Lung (tissue), 12 donors: Measurements from ENCODE around the gene FBXO38. TPM values are rescaled to one million over a fixed set of nuclear protein-coding genes. Genes with fewer than 3 reads are reported as not detected.
A peak's percentile ranks its signal among the peaks of the same experiment; 100 is the strongest.

Source experiments
- ATAC-seq: fragments of 200-7000 bp; cut with Tn5 transposase; one replicate; pipeline ENCODE4 v1.9.1; 2020; ENCODE audit warnings: moderate number of reproducible peaks; ENCODE audit not compliant: insufficient read depth, low FRiP score
- DNase-seq, 3 donors: peaks; one replicate each; pipeline ENCODE4 v3.0.0-alpha.2; 2013 to 2017
- H3K27ac ChIP-seq, 2 donors: one replicate each; pipeline ENCODE4 v1.5.1; 2013; ENCODE audit warnings: mild to moderate bottlenecking in 2 of 2, moderate library complexity in 2 of 2, control low read depth in 1 of 2, inconsistent platforms in 1 of 2, low read depth in 1 of 2, low read length in 1 of 2
- H3K27me3 ChIP-seq, 3 donors: one replicate each; pipeline ENCODE4 v1.5.1; 2013; ENCODE audit warnings: low read length in 2 of 3; ENCODE audit not compliant: control insufficient read depth in 3 of 3, insufficient read depth in 3 of 3
- H3K36me3 ChIP-seq, 4 donors: one replicate each; pipeline ENCODE4 v1.5.1; 2013; ENCODE audit warnings: low read length in 4 of 4, mild to moderate bottlenecking in 1 of 4, moderate library complexity in 1 of 4; ENCODE audit not compliant: control insufficient read depth in 4 of 4, insufficient read depth in 4 of 4
- H3K4me1 ChIP-seq, 5 donors: one replicate each; pipeline ENCODE4 v1.5.1; 2013; ENCODE audit warnings: low read length in 5 of 5, mild to moderate bottlenecking in 2 of 5, moderate library complexity in 1 of 5; ENCODE audit not compliant: control insufficient read depth in 5 of 5, insufficient read depth in 5 of 5
- H3K4me3 ChIP-seq: one replicate; pipeline ENCODE4 v1.5.1; 2013; ENCODE audit warnings: mild to moderate bottlenecking, control low read depth, moderate library complexity
- H3K9ac ChIP-seq, 2 donors: one replicate each; pipeline ENCODE4 v1.5.1; 2013; ENCODE audit warnings: low read length in 2 of 2, control low read depth in 1 of 2; ENCODE audit not compliant: insufficient read depth in 1 of 2
- H3K9me3 ChIP-seq, 4 donors: one replicate each; pipeline ENCODE4 v1.5.1; 2013; ENCODE audit warnings: low read length in 3 of 4, mild to moderate bottlenecking in 1 of 4, moderate library complexity in 1 of 4; ENCODE audit not compliant: control insufficient read depth in 4 of 4, insufficient read depth in 3 of 4
- CTCF ChIP-seq: IDR thresholded peaks from 2 replicates; pipeline ENCODE4 v1.5.1; 2012; ENCODE audit warnings: mild to moderate bottlenecking; ENCODE audit errors: control extremely low read depth, extremely low read depth
- WGBS, 2 donors: extraction: QIAGEN DNeasy Blood & Tissue Kit; methylation state at CpG; one replicate each; pipeline ENCODE4 v1.1.7; 2013; 5-methylcytosine and 5-hydroxymethylcytosine counted together
- polyA plus RNA-seq, 2 donors: library from polyadenylated mRNA; stranded (reverse); fragments of 200-250 nt; gene quantifications; one replicate each; pipeline ENCODE4 v1.2.1, GENCODE V29; 2013
- total RNA-seq, 2 donors: library from RNA; depleted of rRNA in 1 of 2; stranded (reverse); fragments of >200 nt in 1 of 2; gene quantifications; one replicate each; pipeline ENCODE4 v1.2.1, GENCODE V29; 2014 to 2021
- donor health status: control.
- donor health status: control.
- donor health status: Bipolar disorder and iron deficiency.
- donor health status: healthy.
- donor health status: DM: yes; HTN: yes; CAD: no.

The FBXO38 gene
- total and polyA plus RNA-seq, 4 donors, result 18.5 to 77.2 (median 41.7) TPM

- Histone ChIP-seq H3K27ac (no peak overlapping the region), H3K27me3 (no peaks in the 10 kb centered on the region), H3K36me3 (peaks cover 5 to 15% (median 11%) of the 10 kb centered on the region in 4 donors), H3K4me3 (no peak overlapping the region), H3K9me3 (no peaks in the 10 kb centered on the region), H3K9ac (no peak overlapping the region), H3K4me1 (peaks cover 0 to 30% (median 0%) of the 10 kb centered on the region in 5 donors)
- DNase-seq (no peak), ATAC-seq (no peak)
- TF ChIP-seq CTCF, result no peak
- WGBS, 2 donors, result 90 to 93% methylated on average over 2 of the region's 2 CpGs
Observed at GRCh38 chr5:148395031-148395430, 11.3 kb downstream of the FBXO38 start.

- Histone ChIP-seq H3K27ac (no peak overlapping the region), H3K9me3 (no peaks in the 10 kb centered on the region), H3K9ac (no peak overlapping the region), H3K4me3 (no peak overlapping the region), H3K4me1 (peaks cover 0 to 20% (median 0%) of the 10 kb centered on the region in 5 donors), H3K27me3 (no peaks in the 10 kb centered on the region), H3K36me3 (peaks cover 6 to 32% (median 22%) of the 10 kb centered on the region in 4 donors)
- WGBS, 2 donors, result 29 to 48% methylated on average over 3 of the region's 3 CpGs
- peak; percentile 32 for ATAC-seq
- peak in 2 of 3 donors; percentile 4 to 30 for DNase-seq
- TF ChIP-seq CTCF, result no peak
Observed at GRCh38 chr5:148397968-148398595, 14.3 kb downstream of the FBXO38 start.

GRCh38 chr5:148398698-148399121 lies 15.0 kb downstream of the FBXO38 start:
- TF ChIP-seq CTCF, result no peak
- Histone ChIP-seq H3K9ac (no peak overlapping the region), H3K4me1 (peaks cover 0 to 15% (median 0%) of the 10 kb centered on the region in 5 donors), H3K4me3 (no peak overlapping the region), H3K27me3 (no peaks in the 10 kb centered on the region), H3K9me3 (no peaks in the 10 kb centered on the region), H3K36me3 (peaks cover 6 to 32% (median 25%) of the 10 kb centered on the region in 4 donors), H3K27ac (no peak overlapping the region)
- peak in 2 of 3 donors; percentile 14 to 24 for DNase-seq
- peak; percentile 59 for ATAC-seq
- WGBS, 2 donors, result 66 to 71% methylated on average over 5 of the region's 5 CpGs
